Spinal cord (tissue), 10 donors: ENCODE measurements around the gene CCR9. TPM values are rescaled to one million over a fixed set of nuclear protein-coding genes. Genes with fewer than 3 reads are reported as not detected.
"Not testable (repeated sequence)": the region's sequence is repeated elsewhere in the genome, so short reads cannot be mapped to it uniquely, and the experiment has no call there.

Experiments used
- DNase-seq, 6 donors: peaks; one replicate each; pipeline versions ENCODE4 v3.0.0 to v3.0.0-alpha.2; 2013 to 2015; ENCODE audit warnings: low spot score in 6 of 6, low read depth in 4 of 6
- H3K27ac ChIP-seq: one replicate; pipeline ENCODE4 v1.5.1; 2013; ENCODE audit warnings: low read depth, low read length, control low read depth
- H3K27me3 ChIP-seq: one replicate; pipeline ENCODE4 v1.6.1; 2013; ENCODE audit warnings: low read length; ENCODE audit not compliant: control insufficient read depth, insufficient read depth
- H3K36me3 ChIP-seq: one replicate; pipeline ENCODE4 v1.6.1; 2013; ENCODE audit warnings: low read length; ENCODE audit not compliant: control insufficient read depth, insufficient read depth
- H3K4me1 ChIP-seq: one replicate; pipeline ENCODE4 v1.6.1; 2013; ENCODE audit warnings: low read length; ENCODE audit not compliant: control insufficient read depth, insufficient read depth
- H3K4me3 ChIP-seq: one replicate; pipeline ENCODE4 v1.5.1; 2013; ENCODE audit warnings: low read depth, low read length, control low read depth
- H3K9me3 ChIP-seq: one replicate; pipeline ENCODE4 v1.6.1; 2013; ENCODE audit warnings: low read length; ENCODE audit not compliant: control insufficient read depth, insufficient read depth
- whole genome bisulfite sequencing: methylation state at CpG from one replicate; pipeline ENCODE4 v1.1.5; 2013; ENCODE audit warnings: missing lambda C conversion rate; ENCODE audit not compliant: insufficient coverage; 5-methylcytosine and 5-hydroxymethylcytosine counted together
- polyA plus RNA-seq, 2 donors: library from polyadenylated mRNA; unstranded; fragments of 120-200 nt; gene quantifications; one replicate each; pipeline ENCODE4 v1.2.1, GENCODE V29; 2013; ENCODE audit not compliant: insufficient read length in 2 of 2
- total RNA-seq, 2 donors: library from RNA; depleted of rRNA in 1 of 2; stranded (reverse); fragments of 120-200 nt in 1 of 2; fragments of >200 nt in 1 of 2; gene quantifications; one replicate each; pipeline versions ENCODE4 v1.2.3 to v1.2.4, GENCODE V29; 2013 to 2014
- donor health status: healthy.

CCR9 gene
- total and polyA plus RNA-seq, 4 donors: 0.19 to 2.0 (median 0.40) TPM

DNA sequence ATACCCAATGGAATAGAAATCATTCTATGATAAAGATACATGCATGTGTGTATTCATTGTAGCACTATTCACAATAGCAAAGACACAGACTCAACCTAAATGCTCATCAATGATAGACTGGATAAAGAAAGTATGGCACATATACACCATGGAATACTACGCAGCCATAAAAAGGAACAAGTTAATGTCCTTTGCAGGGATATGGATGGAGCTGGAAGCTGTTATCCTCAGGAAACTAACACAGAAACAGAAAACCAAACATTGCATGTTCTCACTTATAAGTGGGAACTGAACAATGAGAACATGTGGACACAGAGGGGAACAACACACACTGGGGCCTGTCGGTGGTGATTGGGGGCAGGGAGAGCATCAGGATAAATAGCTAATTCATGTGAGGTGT, 29.3 kb upstream of the CCR9 start:
- not testable (repeated sequence) for H3K36me3 ChIP-seq, H3K4me1 ChIP-seq, DNase-seq, H3K4me3 ChIP-seq, H3K27ac ChIP-seq, H3K9me3 ChIP-seq, H3K27me3 ChIP-seq
- WGBS: no CpG with 5 or more reads among the region's 2 CpGs

DNA sequence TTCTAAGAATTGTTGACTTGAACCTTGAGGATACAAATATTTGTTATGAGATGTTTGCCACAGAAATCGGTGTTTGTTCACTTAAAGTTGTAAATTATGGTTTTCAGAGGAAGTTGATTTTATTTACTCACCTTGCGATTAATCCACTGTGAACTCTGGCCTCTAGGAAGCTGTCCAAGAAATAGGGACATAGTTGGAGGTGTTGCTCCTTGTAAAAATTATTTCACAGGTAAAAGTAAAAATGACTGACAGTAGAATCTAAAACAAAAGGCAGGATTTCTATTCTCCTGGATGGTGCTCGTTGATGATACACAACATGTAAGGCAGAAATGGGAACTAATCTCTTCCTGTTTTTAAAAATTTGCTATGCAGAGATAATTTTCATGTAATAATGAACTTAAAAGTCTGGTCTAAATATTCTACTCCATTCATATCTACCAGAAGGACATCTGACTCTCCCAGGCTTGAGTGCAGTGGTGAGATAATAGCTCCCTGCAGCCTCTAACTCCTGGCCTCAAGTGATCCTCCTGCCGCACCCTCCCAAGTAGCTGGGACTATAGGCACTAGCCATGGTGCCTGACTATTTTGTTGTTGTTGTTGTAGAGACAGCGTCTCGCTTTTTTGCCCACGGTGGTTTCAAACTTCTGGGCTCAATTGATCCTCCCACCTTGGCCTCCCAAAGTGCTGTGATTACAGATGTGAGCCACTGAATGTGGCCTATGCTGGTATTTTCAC, 27.4 kb upstream of the CCR9 start:
- 50% methylated on average over 2 of the region's 7 CpGs for WGBS
- Histone ChIP-seq H3K36me3 (no peaks in the 10 kb centered on the region), H3K4me3 (no peak overlapping the region), H3K4me1 (no peaks in the 10 kb centered on the region), H3K27ac (no peak overlapping the region), H3K27me3 (no peaks in the 10 kb centered on the region), H3K9me3 (peaks cover 2% of the 10 kb centered on the region)
- no peak for DNase-seq

- no peak overlapping the region for H3K27ac ChIP-seq
These were observed 25.9 kb upstream of the CCR9 start for GRCh38 chr3:45860481-45860880.

GRCh38 chr3:45861043-45861719, 25.2 kb upstream of the CCR9 start:
- no peak for DNase-seq
- no peak overlapping the region for H3K27ac ChIP-seq
- no peak overlapping the region for H3K4me3 ChIP-seq
- no peaks in the 10 kb centered on the region for H3K27me3 ChIP-seq
- WGBS: 86% methylated on average over 2 of the region's 7 CpGs
- no peaks in the 10 kb centered on the region for H3K36me3 ChIP-seq
- peaks cover 2% of the 10 kb centered on the region for H3K9me3 ChIP-seq
- no peaks in the 10 kb centered on the region for H3K4me1 ChIP-seq

More at GRCh38 chr3:45860481-45860880, 25.9 kb upstream of the CCR9 start:
- peaks cover 2% of the 10 kb centered on the region for H3K9me3 ChIP-seq
- no peaks in the 10 kb centered on the region for H3K27me3 ChIP-seq
- no peak overlapping the region for H3K4me3 ChIP-seq
- DNase-seq: no peak
- H3K36me3 ChIP-seq: no peaks in the 10 kb centered on the region
- no peaks in the 10 kb centered on the region for H3K4me1 ChIP-seq
- WGBS: no CpG with 5 or more reads among the region's 4 CpGs

DNA sequence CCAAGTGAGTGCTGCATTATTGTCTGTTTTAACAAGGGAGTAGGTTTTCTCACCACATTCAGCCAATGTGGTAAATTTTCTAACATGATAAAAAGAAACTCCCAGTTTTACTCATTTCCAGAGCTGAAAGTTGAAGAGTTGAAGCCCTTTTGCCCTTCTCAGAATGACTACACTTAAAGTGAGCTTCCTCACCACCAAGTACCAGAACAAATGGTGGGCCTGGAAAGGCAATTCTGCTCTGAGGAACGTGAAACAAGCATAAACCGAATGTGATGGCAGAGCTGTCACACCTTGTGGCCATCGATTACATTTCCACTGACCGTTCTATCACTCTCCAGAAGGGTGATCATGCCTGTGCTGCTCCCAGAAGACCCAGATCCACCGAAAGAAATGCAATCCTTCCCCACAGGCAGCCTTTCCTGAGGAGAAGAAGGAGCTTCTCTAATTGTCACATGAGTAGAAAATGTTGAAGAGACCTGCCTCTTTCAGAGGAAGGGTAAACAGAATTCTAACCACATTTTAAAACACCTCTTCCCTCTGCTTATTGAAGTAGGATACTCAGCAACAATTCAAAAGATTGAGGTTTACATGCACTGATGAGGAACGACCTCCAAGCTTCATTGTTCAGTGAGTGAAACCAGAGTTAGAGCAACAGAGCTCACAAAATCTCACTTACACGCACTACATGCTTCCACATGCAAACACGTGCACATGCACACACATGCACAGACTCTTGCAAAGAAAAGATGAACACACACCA, 21.4 kb upstream of the CCR9 start:
- H3K4me3 ChIP-seq: no peak overlapping the region
- H3K36me3 ChIP-seq: no peaks in the 10 kb centered on the region
- H3K9me3 ChIP-seq: no peaks in the 10 kb centered on the region
- 79% methylated on average over 4 of the region's 8 CpGs for WGBS
- H3K27me3 ChIP-seq: no peaks in the 10 kb centered on the region
- no peaks in the 10 kb centered on the region for H3K4me1 ChIP-seq
- DNase-seq: no peak
- H3K27ac ChIP-seq: no peak overlapping the region

DNA sequence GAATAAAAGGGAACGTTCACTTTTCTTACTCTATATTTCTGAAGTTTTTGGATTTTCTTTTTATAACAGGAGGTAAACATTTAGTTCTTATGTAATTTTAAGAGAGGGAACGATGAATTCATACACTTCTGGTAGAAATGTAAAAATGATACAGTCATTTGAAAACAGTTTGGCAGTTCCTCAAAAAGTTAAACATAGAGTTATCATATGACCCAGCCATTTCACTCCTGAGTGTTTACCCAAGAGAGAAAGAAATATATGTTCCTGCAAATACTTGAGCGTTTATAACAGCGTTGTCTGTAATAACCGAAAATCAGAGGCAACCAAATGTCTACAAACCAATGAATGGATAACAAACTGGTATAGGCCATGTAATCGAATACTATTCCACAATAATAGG, 20.8 kb upstream of the CCR9 start:
- no peaks in the 10 kb centered on the region for H3K27me3 ChIP-seq
- no peaks in the 10 kb centered on the region for H3K36me3 ChIP-seq
- H3K27ac ChIP-seq: no peak overlapping the region
- WGBS: no CpG with 5 or more reads among the region's 6 CpGs
- H3K4me1 ChIP-seq: no peaks in the 10 kb centered on the region
- no peak for DNase-seq
- H3K4me3 ChIP-seq: no peak overlapping the region
- H3K9me3 ChIP-seq: no peaks in the 10 kb centered on the region

GRCh38 chr3:45868213-45868612, 18.1 kb upstream of the CCR9 start:
- WGBS: 50% methylated on average over 2 of the region's 2 CpGs
- H3K9me3 ChIP-seq: no peaks in the 10 kb centered on the region
- no peak overlapping the region for H3K27ac ChIP-seq
- H3K27me3 ChIP-seq: no peaks in the 10 kb centered on the region
- DNase-seq: no peak
- H3K4me1 ChIP-seq: no peaks in the 10 kb centered on the region
- no peak overlapping the region for H3K4me3 ChIP-seq
- H3K36me3 ChIP-seq: no peaks in the 10 kb centered on the region

DNA sequence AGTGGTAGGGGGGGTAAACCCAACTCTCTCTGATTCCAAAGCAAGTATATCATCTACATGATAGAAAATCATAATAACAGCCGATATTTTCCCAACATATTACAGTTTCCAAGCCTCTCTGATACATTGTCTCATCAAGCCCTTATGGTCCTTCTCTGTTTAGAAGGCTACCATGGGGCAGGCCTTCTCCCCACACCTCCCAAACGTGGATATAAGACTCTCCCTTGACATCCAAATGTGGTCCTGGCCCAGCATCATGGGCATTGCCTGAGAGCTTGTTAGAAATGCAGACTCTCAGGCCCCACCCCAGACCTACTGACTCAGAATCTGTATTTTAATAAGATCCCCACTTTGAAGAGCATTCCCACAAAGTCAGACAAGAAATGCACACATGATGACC, 17.7 kb upstream of the CCR9 start:
- Histone ChIP-seq H3K9me3 (no peaks in the 10 kb centered on the region), H3K27me3 (no peaks in the 10 kb centered on the region), H3K27ac (no peak overlapping the region), H3K4me3 (no peak overlapping the region), H3K4me1 (no peaks in the 10 kb centered on the region), H3K36me3 (no peaks in the 10 kb centered on the region)
- WGBS: 92% methylated on average over 2 of the region's 2 CpGs
- no peak for DNase-seq

DNA sequence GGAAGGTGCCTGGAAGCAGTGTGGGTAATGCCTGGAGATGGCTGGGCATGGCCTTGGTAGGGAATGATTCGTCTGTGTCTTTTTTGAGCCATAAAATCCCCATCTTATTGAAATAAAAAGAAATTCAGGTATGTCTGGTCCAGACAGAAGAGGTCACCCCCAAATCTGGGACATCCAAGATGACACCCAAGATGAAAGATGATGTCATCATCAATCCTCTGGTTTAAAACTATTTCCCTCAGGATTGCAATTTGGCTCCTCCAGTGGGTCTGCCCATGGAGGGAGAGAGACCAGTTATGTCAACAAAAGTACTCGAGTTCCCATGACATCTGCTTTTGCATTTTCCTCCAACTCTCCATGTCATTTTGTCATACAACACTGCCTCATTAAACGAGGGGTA, 16.7 kb upstream of the CCR9 start:
- H3K27me3 ChIP-seq: no peaks in the 10 kb centered on the region
- no CpG with 5 or more reads among the region's 3 CpGs for WGBS

More for the DNA sequence above, 16.7 kb upstream of the CCR9 start:
- no peak for DNase-seq
- no peaks in the 10 kb centered on the region for H3K9me3 ChIP-seq
- no peaks in the 10 kb centered on the region for H3K36me3 ChIP-seq
- H3K4me3 ChIP-seq: no peak overlapping the region
- no peaks in the 10 kb centered on the region for H3K4me1 ChIP-seq
- no peak overlapping the region for H3K27ac ChIP-seq
